Right atrium auricular region (tissue), 2 donors: Measurements from ENCODE around the gene TRIM29. TPM values are rescaled to one million over a fixed set of nuclear protein-coding genes. Genes with fewer than 3 reads are reported as not detected.

Experiments
- DNase-seq: peaks from one replicate; pipeline ENCODE4 v3.0.0-alpha.2; 2019; ENCODE audit warnings: low spot score
- H3K27ac ChIP-seq, 2 donors: fragments of 200-600 bp; sonication (generic); 1 replicate in 1 of 2; 2 replicates in 1 of 2; pipeline ENCODE4 v1.5.1; 2016 to 2019
- H3K27me3 ChIP-seq, 2 donors: fragments of 200-600 bp; sonication (generic); one replicate each; pipeline versions ENCODE4 v1.5.1 to v1.6.0; 2017 to 2019
- H3K36me3 ChIP-seq: fragments of 200-600 bp; sonication (generic); one replicate; pipeline ENCODE4 v1.5.1; 2016
- H3K4me1 ChIP-seq, 2 donors: fragments of 200-600 bp; sonication (generic); one replicate each; pipeline versions ENCODE4 v1.5.1 to v1.6.0; 2017 to 2019
- H3K4me3 ChIP-seq, 2 donors: fragments of 200-600 bp; sonication (generic); 1 replicate in 1 of 2; 2 replicates in 1 of 2; pipeline ENCODE4 v1.5.1; 2017 to 2019; ENCODE audit warnings: mild to moderate bottlenecking in 1 of 2, moderate library complexity in 1 of 2
- H3K9me3 ChIP-seq, 2 donors: fragments of 200-600 bp; sonication (generic); one replicate each; pipeline ENCODE4 v1.5.1; 2019
- total RNA-seq, 2 donors: library from RNA; depleted of rRNA; stranded (reverse); fragments of >200 nt; gene quantifications; one replicate each; pipeline ENCODE4 v1.1.0, GENCODE V29; 2016
- TF ChIP-seq, protein P1 (sequence below), 2 donors: fragments of 200-600 bp; sonication (generic); IDR thresholded peaks; one replicate each; pipeline ENCODE4 v1.5.1; 2019; ENCODE audit warnings: antibody characterized with exemption in 2 of 2

TRIM29 gene
- total RNA-seq, 2 donors from 2014 or later: 0.85 to 2.7 TPM

DNA sequence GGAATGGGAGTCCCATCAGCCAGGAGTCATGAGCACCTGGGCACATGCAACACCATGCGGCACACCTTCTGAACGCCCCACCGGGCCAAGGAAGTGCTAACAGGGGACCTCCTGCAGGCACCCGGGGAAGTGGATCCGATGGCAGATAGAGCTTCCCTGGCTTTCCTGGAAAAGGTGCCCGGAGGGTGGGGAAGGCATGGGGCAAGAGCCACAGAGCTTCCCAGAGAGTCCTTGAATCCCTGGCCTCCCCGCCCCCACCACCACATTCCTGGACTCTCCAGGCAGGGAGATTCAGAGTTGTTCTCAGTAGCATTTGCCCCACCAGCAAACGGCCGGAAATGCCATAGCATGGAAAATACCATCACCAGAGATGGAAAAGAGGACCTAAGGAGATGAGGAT is 8.3 kb downstream of the TRIM29 start:
- no peak for DNase-seq
- Histone ChIP-seq H3K4me3 (no peak overlapping the region), H3K27me3 (no peaks in the 10 kb centered on the region), H3K9me3 (no peaks in the 10 kb centered on the region), H3K4me1 (no peaks in the 10 kb centered on the region), H3K27ac (no peak overlapping the region), H3K36me3 (no peaks in the 10 kb centered on the region)
- TF ChIP-seq, protein P1, sequence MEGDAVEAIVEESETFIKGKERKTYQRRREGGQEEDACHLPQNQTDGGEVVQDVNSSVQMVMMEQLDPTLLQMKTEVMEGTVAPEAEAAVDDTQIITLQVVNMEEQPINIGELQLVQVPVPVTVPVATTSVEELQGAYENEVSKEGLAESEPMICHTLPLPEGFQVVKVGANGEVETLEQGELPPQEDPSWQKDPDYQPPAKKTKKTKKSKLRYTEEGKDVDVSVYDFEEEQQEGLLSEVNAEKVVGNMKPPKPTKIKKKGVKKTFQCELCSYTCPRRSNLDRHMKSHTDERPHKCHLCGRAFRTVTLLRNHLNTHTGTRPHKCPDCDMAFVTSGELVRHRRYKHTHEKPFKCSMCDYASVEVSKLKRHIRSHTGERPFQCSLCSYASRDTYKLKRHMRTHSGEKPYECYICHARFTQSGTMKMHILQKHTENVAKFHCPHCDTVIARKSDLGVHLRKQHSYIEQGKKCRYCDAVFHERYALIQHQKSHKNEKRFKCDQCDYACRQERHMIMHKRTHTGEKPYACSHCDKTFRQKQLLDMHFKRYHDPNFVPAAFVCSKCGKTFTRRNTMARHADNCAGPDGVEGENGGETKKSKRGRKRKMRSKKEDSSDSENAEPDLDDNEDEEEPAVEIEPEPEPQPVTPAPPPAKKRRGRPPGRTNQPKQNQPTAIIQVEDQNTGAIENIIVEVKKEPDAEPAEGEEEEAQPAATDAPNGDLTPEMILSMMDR (IDR thresholded peaks at IDR 0.05): no peak

DNA sequence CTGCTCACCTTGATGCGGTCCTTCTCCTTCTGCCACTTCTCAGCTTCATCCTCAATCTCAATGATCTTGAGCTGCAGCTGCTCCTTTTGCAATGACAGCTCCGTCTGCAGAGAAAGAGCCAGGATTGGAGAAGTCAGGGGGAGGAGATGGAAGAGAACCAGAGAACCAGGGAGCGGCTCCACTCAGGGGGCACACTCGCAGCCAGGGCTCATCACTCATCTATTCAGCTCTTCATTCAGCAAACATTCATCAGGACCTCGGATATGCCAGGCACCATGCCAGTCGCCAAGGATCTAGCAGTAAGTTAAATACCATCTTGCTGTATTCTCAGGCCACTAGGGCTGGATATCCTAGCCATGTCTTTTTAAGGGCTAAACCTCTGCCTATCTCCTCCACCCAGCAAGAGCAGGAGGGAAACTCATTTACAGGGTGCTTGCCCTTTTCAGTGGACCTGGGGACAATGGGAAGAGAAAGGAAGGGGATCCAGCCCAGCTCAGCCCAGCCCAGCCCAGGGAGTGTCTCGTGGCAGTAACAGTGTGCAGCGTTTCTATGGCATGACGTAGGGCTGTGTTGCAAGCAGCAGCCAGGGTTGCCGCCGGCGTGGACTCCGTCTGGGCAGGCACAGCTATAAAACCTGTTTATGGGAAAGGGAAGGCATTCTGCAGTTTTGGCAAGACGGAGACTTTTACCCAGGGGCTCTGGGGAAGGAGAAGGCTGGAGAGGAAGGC is 9.4 kb downstream of the TRIM29 start:
- TF ChIP-seq, protein P1 (IDR thresholded peaks at IDR 0.05): no peak
- Histone ChIP-seq H3K4me1 (no peaks in the 10 kb centered on the region), H3K27ac (no peak overlapping the region), H3K27me3 (no peaks in the 10 kb centered on the region), H3K36me3 (no peaks in the 10 kb centered on the region), H3K9me3 (no peaks in the 10 kb centered on the region), H3K4me3 (no peak overlapping the region)
- DNase-seq: no peak

DNA sequence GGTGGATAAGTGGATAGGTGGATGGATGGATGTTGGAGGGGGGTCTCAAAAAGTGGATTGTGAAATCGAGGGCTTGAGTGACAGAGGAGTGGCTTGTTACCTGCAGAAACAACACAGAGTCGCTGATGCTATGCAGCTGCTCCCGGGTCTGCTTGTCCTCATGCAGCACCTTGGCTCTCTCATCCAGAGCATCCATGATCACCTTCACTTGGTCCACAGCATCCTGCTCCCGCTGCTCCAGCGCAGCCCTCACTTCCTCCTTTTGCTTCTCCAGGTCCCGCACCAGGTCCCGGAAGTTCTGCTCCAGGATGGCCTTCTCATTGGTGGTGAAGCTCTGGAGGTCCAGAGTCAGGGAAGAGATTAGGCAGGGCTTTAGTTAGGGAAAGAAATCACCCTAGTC is 10.7 kb downstream of the TRIM29 start:
- Histone ChIP-seq H3K9me3 (no peaks in the 10 kb centered on the region), H3K4me1 (no peaks in the 10 kb centered on the region), H3K4me3 (no peak overlapping the region), H3K36me3 (no peaks in the 10 kb centered on the region), H3K27ac (no peak overlapping the region), H3K27me3 (no peaks in the 10 kb centered on the region)
- TF ChIP-seq, protein P1 (IDR thresholded peaks at IDR 0.05): no peak
- DNase-seq: no peak

DNA sequence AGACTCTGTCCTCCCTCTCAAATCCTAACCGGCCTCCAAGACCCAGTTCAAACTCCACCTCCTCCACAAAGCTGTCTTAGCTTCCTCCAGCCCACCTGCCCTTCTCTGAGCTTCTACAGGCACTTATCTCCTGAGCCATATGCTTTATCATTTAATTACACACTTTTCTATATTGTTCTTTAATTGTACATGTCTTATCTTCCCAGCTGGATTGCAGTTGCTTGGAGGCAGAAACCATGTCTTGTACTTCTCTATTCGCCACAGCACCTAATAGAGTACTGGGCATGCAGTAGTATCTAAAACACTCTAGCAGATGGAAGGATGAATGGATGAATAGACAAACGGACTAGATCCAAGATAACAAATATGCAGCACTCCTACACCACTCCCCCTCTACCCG is 11.3 kb downstream of the TRIM29 start:
- no peak overlapping the region for H3K27ac ChIP-seq
- no peak for DNase-seq
- H3K36me3 ChIP-seq: no peaks in the 10 kb centered on the region
- no peaks in the 10 kb centered on the region for H3K9me3 ChIP-seq
- no peaks in the 10 kb centered on the region for H3K4me1 ChIP-seq
- H3K27me3 ChIP-seq: no peaks in the 10 kb centered on the region
- TF ChIP-seq, protein P1 (IDR thresholded peaks at IDR 0.05): no peak
- H3K4me3 ChIP-seq: no peak overlapping the region

DNA sequence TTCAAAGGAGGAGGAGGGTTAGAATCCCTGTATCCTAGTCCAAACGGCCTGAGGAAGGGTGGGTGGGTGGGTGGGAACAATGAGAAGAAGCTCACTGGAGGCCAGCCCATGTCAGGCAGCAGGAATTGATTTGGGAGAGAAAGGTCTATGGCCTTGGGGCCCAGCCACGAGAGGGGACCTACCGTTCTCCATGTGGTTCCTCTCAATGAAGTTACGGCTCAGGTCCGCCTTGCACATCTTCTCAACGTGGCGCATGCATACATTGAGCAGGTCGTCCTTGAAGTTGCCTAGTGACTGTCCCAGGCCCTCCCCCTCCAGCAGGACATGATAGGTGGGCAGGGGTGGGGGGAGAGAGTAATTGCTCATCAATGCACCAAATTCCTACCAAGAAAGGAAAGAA is 12.4 kb downstream of the TRIM29 start:
- H3K27ac ChIP-seq: no peak overlapping the region
- no peak overlapping the region for H3K4me3 ChIP-seq
- DNase-seq: no peak
- H3K36me3 ChIP-seq: no peaks in the 10 kb centered on the region
- H3K4me1 ChIP-seq: no peaks in the 10 kb centered on the region
- H3K27me3 ChIP-seq: no peaks in the 10 kb centered on the region
- no peaks in the 10 kb centered on the region for H3K9me3 ChIP-seq
- TF ChIP-seq, protein P1 (IDR thresholded peaks at IDR 0.05): no peak

DNA sequence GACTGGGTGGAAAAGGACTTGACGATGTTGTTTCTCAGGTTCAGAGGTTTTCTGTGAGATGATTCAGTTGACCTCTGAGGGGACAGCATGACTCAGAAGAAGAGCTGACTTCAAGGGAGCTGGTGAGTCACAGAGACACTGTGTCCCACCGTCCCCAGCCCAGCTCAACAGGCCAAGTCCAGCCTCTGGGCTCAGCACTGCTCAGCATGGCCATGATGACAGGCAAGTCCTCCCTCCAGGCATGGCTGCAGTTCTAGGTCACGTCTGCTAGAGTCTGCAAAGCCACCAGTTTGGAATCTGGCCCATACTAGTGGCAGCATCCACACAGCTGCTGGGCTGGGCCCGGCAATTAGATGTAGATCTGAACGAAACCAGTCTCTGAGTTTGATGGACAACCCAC is 12.9 kb downstream of the TRIM29 start:
- no peaks in the 10 kb centered on the region for H3K4me1 ChIP-seq
- H3K9me3 ChIP-seq: no peaks in the 10 kb centered on the region
- no peaks in the 10 kb centered on the region for H3K27me3 ChIP-seq
- H3K27ac ChIP-seq: no peak overlapping the region
- no peak overlapping the region for H3K4me3 ChIP-seq
- DNase-seq: no peak
- TF ChIP-seq, protein P1 (IDR thresholded peaks at IDR 0.05): no peak
- no peaks in the 10 kb centered on the region for H3K36me3 ChIP-seq
